Fibroblast of lung (primary cell): ENCODE data around the gene CCDC92.

Source experiments
- CTCF ChIP-seq, 2 donors: IDR thresholded peaks in 1 of 2; conservative IDR thresholded peaks in 1 of 2; 1 replicate in 1 of 2; 2 replicates in 1 of 2; pipeline ENCODE4 v1.5.1; 2011 to 2012; ENCODE audit warnings: low read length in 2 of 2, control low read depth in 1 of 2, inconsistent platforms in 1 of 2, low read depth in 1 of 2, mild to moderate bottlenecking in 1 of 2
- EZH2 ChIP-seq: IDR thresholded peaks from 2 replicates; pipeline ENCODE4 v1.5.1; 2012; ENCODE audit warnings: low read length, control low read depth, mild to moderate bottlenecking; ENCODE audit errors: missing control alignments

GRCh38 chr12:123990511-123990910, 17.9 kb upstream of the CCDC92 start:
- TF ChIP-seq CTCF (conservative IDR thresholded peaks at IDR 0.05 in 1 of 2, IDR thresholded peaks at IDR 0.05 in 1 of 2; ENCODE audit: low read depth in 1 of 2, low read length in 2 of 2) (no peak), EZH2 (no peak)
